Tibial artery (tissue), 4 donors: ENCODE data around the gene BTN3A1.

Source experiments
- DNase-seq, 2 donors: peaks; one replicate each; pipeline ENCODE4 v3.0.0-alpha.2; 2019
- H3K27ac ChIP-seq, 2 donors: fragments of 200-600 bp; sonication (generic) in 1 of 2; 1 replicate in 1 of 2; 2 replicates in 1 of 2; pipeline ENCODE4 v1.5.1; 2018 to 2019; ENCODE audit warnings: mild to moderate bottlenecking in 1 of 2
- H3K27me3 ChIP-seq, 2 donors: fragments of 200-600 bp; sonication (generic) in 1 of 2; one replicate each; pipeline versions ENCODE4 v1.5.1 to v1.6.0; 2016 to 2019
- H3K36me3 ChIP-seq, 3 donors: fragments of 200-600 bp; sonication (generic) in 2 of 3; one replicate each; pipeline ENCODE4 v1.5.1; 2016 to 2019; ENCODE audit warnings: mild to moderate bottlenecking in 2 of 3
- H3K4me1 ChIP-seq, 4 donors: fragments of 200-600 bp; sonication (generic) in 2 of 4; 1 replicate in 3 of 4; 2 replicates in 1 of 4; pipeline ENCODE4 v1.5.1; 2016 to 2019
- H3K4me3 ChIP-seq, 2 donors: fragments of 200-600 bp; sonication (generic) in 1 of 2; 1 replicate in 1 of 2; 2 replicates in 1 of 2; pipeline ENCODE4 v1.5.1; 2018 to 2019; ENCODE audit warnings: mild to moderate bottlenecking in 2 of 2
- H3K9me3 ChIP-seq, 3 donors: fragments of 200-600 bp; sonication (generic) in 1 of 3; one replicate each; pipeline ENCODE4 v1.5.1; 2016 to 2019
- CTCF ChIP-seq, 2 experiments: fragments of 200-600 bp in 1 of 2; fragments of 450-650 bp in 1 of 2; IDR thresholded peaks; one replicate each; pipeline ENCODE4 v1.5.1; 2017 to 2019; ENCODE audit warnings: antibody characterized with exemption in 2 of 2, mild to moderate bottlenecking in 1 of 2, moderate library complexity in 1 of 2
- intact Hi-C: fragments of 100-400 bp; cut with DNase I; formaldehyde crosslinking; loops from one replicate; pipeline ENCODE4 v1.15.0; 2023; ENCODE audit warnings: low total_unique reads

Gene BTN3A1

GRCh38 chr6:26404546-26404945 is 2.5 kb downstream of the BTN3A1 start:
- TF ChIP-seq CTCF (IDR thresholded peaks at IDR 0.05): no peak
- H3K27me3 ChIP-seq: no peaks in the 10 kb centered on the region
- no peak overlapping the region for H3K27ac ChIP-seq
- H3K9me3 ChIP-seq: no peaks in the 10 kb centered on the region
- intact Hi-C loops: loop anchor here (5.0 kb wide), 1 partner anchor 37 kb away; the partner anchor contains the start of gene BTN3A2
- no peak overlapping the region for H3K4me3 ChIP-seq
- H3K36me3 ChIP-seq: peaks cover 0 to 23% (median 12%) of the 10 kb centered on the region in 3 donors
- peaks cover 0 to 14% (median 4%) of the 10 kb centered on the region in 4 donors for H3K4me1 ChIP-seq
- no peak for DNase-seq

GRCh38 chr6:26408828-26409730 is 7.0 kb downstream of the BTN3A1 start:
- H3K36me3 ChIP-seq: peaks cover 0 to 57% (median 24%) of the 10 kb centered on the region in 3 donors
- intact Hi-C loops: no loop called here

GRCh38 chr6:26411751-26412150 is 9.7 kb downstream of the BTN3A1 start:
- Histone ChIP-seq H3K27ac (no peak overlapping the region), H3K27me3 (no peaks in the 10 kb centered on the region), H3K4me3 (no peak overlapping the region), H3K9me3 (no peaks in the 10 kb centered on the region), H3K36me3 (peaks cover 0 to 53% (median 24%) of the 10 kb centered on the region in 3 donors), H3K4me1 (no peaks in the 10 kb centered on the region)
- intact Hi-C loops: loop anchor here (10.0 kb wide), 1 partner anchor 103 kb away; no protein-coding TSS in a partner anchor
- TF ChIP-seq CTCF (IDR thresholded peaks at IDR 0.05): no peak
- no peak for DNase-seq

More at GRCh38 chr6:26408828-26409730, 7.0 kb downstream of the BTN3A1 start:
- no peak for DNase-seq
- TF ChIP-seq CTCF (IDR thresholded peaks at IDR 0.05): no peak
- Histone ChIP-seq H3K27me3 (no peaks in the 10 kb centered on the region), H3K4me1 (no peaks in the 10 kb centered on the region), H3K27ac (no peak overlapping the region), H3K9me3 (no peaks in the 10 kb centered on the region), H3K4me3 (no peak overlapping the region)

GRCh38 chr6:26412228-26412627 is 10.2 kb downstream of the BTN3A1 start:
- no peak overlapping the region for H3K27ac ChIP-seq
- H3K4me1 ChIP-seq: no peaks in the 10 kb centered on the region
- intact Hi-C loops: loop anchor here (10.0 kb wide), 1 partner anchor 103 kb away; no protein-coding TSS in a partner anchor
- no peaks in the 10 kb centered on the region for H3K9me3 ChIP-seq
- H3K36me3 ChIP-seq: peaks cover 0 to 48% (median 24%) of the 10 kb centered on the region in 3 donors
- H3K4me3 ChIP-seq: no peak overlapping the region
- H3K27me3 ChIP-seq: no peaks in the 10 kb centered on the region
- TF ChIP-seq CTCF (IDR thresholded peaks at IDR 0.05): no peak
- no peak for DNase-seq

GRCh38 chr6:26412954-26413353 is 10.9 kb downstream of the BTN3A1 start:
- intact Hi-C loops: loop anchor here (10.0 kb wide), 1 partner anchor 102 kb away; no protein-coding TSS in a partner anchor
- H3K36me3 ChIP-seq: peaks cover 0 to 41% (median 20%) of the 10 kb centered on the region in 3 donors
- H3K9me3 ChIP-seq: no peaks in the 10 kb centered on the region
- no peaks in the 10 kb centered on the region for H3K27me3 ChIP-seq
- no peak for TF ChIP-seq CTCF (IDR thresholded peaks at IDR 0.05)
- no peak overlapping the region for H3K4me3 ChIP-seq
- H3K27ac ChIP-seq: no peak overlapping the region
- H3K4me1 ChIP-seq: no peaks in the 10 kb centered on the region
- DNase-seq: no peak
